Measurements from ENCODE around the gene MYOCD.

MYOCD gene

GRCh38 chr17:12756786-12757185 is 91.1 kb downstream of the MYOCD start:
- peak; percentile 6 for DNase-seq (ENCODE audit: low spot score)

- DNase-seq (ENCODE audit: low spot score): no peak
These were observed 93.4 kb downstream of the MYOCD start for GRCh38 chr17:12759090-12759489.

- peak; percentile 65 for DNase-seq (ENCODE audit: low spot score)
These were observed 99.9 kb downstream of the MYOCD start for GRCh38 chr17:12765548-12765947.

GRCh38 chr17:12768255-12768654 is 102.6 kb downstream of the MYOCD start:
- DNase-seq (ENCODE audit: low spot score): no peak

- DNase-seq (ENCODE audit: low spot score): no peak
These were observed 104.3 kb downstream of the MYOCD start for GRCh38 chr17:12769981-12770380.

GRCh38 chr17:12773153-12773552 is 107.5 kb downstream of the MYOCD start:
- no peak for DNase-seq (ENCODE audit: low spot score)

GRCh38 chr17:12789075-12789480 is 123.4 kb downstream of the MYOCD start:
- no peak for DNase-seq (ENCODE audit: low spot score)

- DNase-seq (ENCODE audit: low spot score): peak; percentile 73
These were observed 124.0 kb downstream of the MYOCD start, which contains the start of gene ARHGAP44 for GRCh38 chr17:12789481-12790248. TSS of gene ARHGAP44 (plus strand) at chr17:12789498. CDS start at chr17:12789839, 341 bp downstream.

- no peak for DNase-seq (ENCODE audit: low spot score)
These were observed 124.8 kb downstream of the MYOCD start for GRCh38 chr17:12790249-12791106.

GRCh38 chr17:12794919-12795532 is 129.3 kb downstream of the MYOCD start:
- no peak for DNase-seq (ENCODE audit: low spot score)

- DNase-seq (ENCODE audit: low spot score): no peak
These were observed 135.2 kb downstream of the MYOCD start for GRCh38 chr17:12800855-12801365.

- DNase-seq (ENCODE audit: low spot score): no peak
These were observed 140.9 kb downstream of the MYOCD start for GRCh38 chr17:12806630-12807029.

GRCh38 chr17:12808723-12809122 is 143.0 kb downstream of the MYOCD start:
- no peak for DNase-seq (ENCODE audit: low spot score)

- no peak for DNase-seq (ENCODE audit: low spot score)
These were observed 147.2 kb downstream of the MYOCD start for GRCh38 chr17:12812877-12813276.

- DNase-seq (ENCODE audit: low spot score): no peak
These were observed 148.0 kb downstream of the MYOCD start for GRCh38 chr17:12813664-12814063.

- no peak for DNase-seq (ENCODE audit: low spot score)
These were observed 149.0 kb downstream of the MYOCD start for GRCh38 chr17:12814718-12815117.

- no peak for DNase-seq (ENCODE audit: low spot score)
These were observed 150.0 kb downstream of the MYOCD start for GRCh38 chr17:12815642-12816141.

All from AG08395 (cell line).